B cell (primary cell): ENCODE data around the gene AMPD2. TPM values are rescaled to one million over a fixed set of nuclear protein-coding genes. Genes with fewer than 3 reads are reported as not detected.

ENCODE experiments used
- ATAC-seq: fragments of 200-7000 bp; cut with Tn5 transposase; one replicate; pipeline ENCODE4 v1.10.0; 2021; ENCODE audit warnings: low read depth, mild to moderate bottlenecking, moderate number of reproducible peaks, moderate library complexity
- CTCF ChIA-PET: fragments of 350-600 bp; sonication (Branson Sonifier 250); formaldehyde crosslinking; loops from one replicate; lab custom pipeline; 2021; ENCODE audit warnings: antibody characterized with exemption, inconsistent platforms; lab: Charles Lee
- POLR2A ChIA-PET: fragments of 350-600 bp; sonication (Branson Sonifier 250); formaldehyde crosslinking; loops from one replicate; lab custom pipeline; 2021; ENCODE audit warnings: antibody characterized with exemption; lab: Charles Lee
- DNase-seq: peaks from one replicate; pipeline ENCODE4 v3.0.0; 2013
- H2AFZ ChIP-seq: 2 replicates; pipeline ENCODE4 v1.6.1; 2012; ENCODE audit warnings: mild to moderate bottlenecking, low read depth, low read length; ENCODE audit not compliant: insufficient read depth, poor library complexity, severe bottlenecking
- H3K27ac ChIP-seq, 2 donors: 1 replicate in 1 of 2; 2 replicates in 1 of 2; pipeline ENCODE4 v1.5.1; 2012 to 2013; ENCODE audit warnings: low read length in 2 of 2, mild to moderate bottlenecking in 2 of 2, moderate library complexity in 1 of 2
- H3K27me3 ChIP-seq, 4 experiments: fragments of 200-600 bp in 1 of 4; sonication (generic) in 1 of 4; replicated peaks in 1 of 4; 1 replicate in 2 of 4; 2 replicates in 2 of 4; pipeline versions ENCODE4 v1.6.1 to v1.7.0; 2013 to 2016; ENCODE audit warnings: low read length in 3 of 4, mild to moderate bottlenecking in 2 of 4, mixed read lengths in 1 of 4, moderate library complexity in 1 of 4; ENCODE audit not compliant: insufficient read depth in 4 of 4, control insufficient read depth in 3 of 4; ENCODE audit errors: control extremely low read depth in 1 of 4
- H3K36me3 ChIP-seq, 2 experiments: replicated peaks in 1 of 2; 1 replicate in 1 of 2; 2 replicates in 1 of 2; pipeline versions ENCODE4 v1.6.1 to v1.7.1; 2013; ENCODE audit warnings: low read length in 1 of 2; ENCODE audit not compliant: insufficient read depth in 2 of 2, control insufficient read depth in 1 of 2; ENCODE audit errors: control extremely low read depth in 1 of 2, extremely low read depth in 1 of 2
- H3K4me1 ChIP-seq, 2 donors: fragments of 200-600 bp in 1 of 2; sonication (generic) in 1 of 2; 1 replicate in 1 of 2; 2 replicates in 1 of 2; pipeline versions ENCODE4 v1.5.1 to v1.6.1; 2013 to 2017; ENCODE audit warnings: low read length in 2 of 2; ENCODE audit not compliant: control insufficient read depth in 2 of 2, insufficient read depth in 2 of 2
- H3K4me2 ChIP-seq: replicated peaks from 2 replicates; pipeline ENCODE3; 2012; ENCODE audit warnings: mild to moderate bottlenecking, low read depth, low read length; ENCODE audit not compliant: poor library complexity, severe bottlenecking
- H3K4me3 ChIP-seq, 5 experiments: fragments of 200-600 bp in 1 of 5; sonication (generic) in 1 of 5; 1 replicate in 3 of 5; 2 replicates in 2 of 5; pipeline versions ENCODE4 v1.5.1 to v1.7.0; 2011 to 2016; ENCODE audit warnings: low read length in 4 of 5, mild to moderate bottlenecking in 4 of 5, low read depth in 2 of 5, control low read depth in 1 of 5, moderate library complexity in 1 of 5; ENCODE audit not compliant: insufficient read depth in 1 of 5; ENCODE audit errors: control extremely low read depth in 1 of 5, extremely low read depth in 1 of 5
- H3K79me2 ChIP-seq: fragments of 200-600 bp; sonication (generic); one replicate; pipeline ENCODE4 v1.6.0; 2016; ENCODE audit warnings: low read length; ENCODE audit not compliant: control insufficient read depth, insufficient read depth
- H3K9ac ChIP-seq: fragments of 200-600 bp; sonication (generic); 2 replicates; pipeline ENCODE4 v1.6.1; 2017; ENCODE audit warnings: mild to moderate bottlenecking, low read length, moderate library complexity
- H3K9me3 ChIP-seq, 3 donors: one replicate each; pipeline versions ENCODE4 v1.6.1 to v1.7.1; 2013; ENCODE audit warnings: low read length in 2 of 3; ENCODE audit not compliant: control insufficient read depth in 2 of 3, insufficient read depth in 1 of 3; ENCODE audit errors: control extremely low read depth in 1 of 3
- H4K20me1 ChIP-seq: 2 replicates; pipeline ENCODE4 v1.6.0; 2012; ENCODE audit warnings: mild to moderate bottlenecking, low read length; ENCODE audit not compliant: insufficient read depth, control insufficient read depth, poor library complexity, severe bottlenecking
- H3K27ac Mint-ChIP-seq: one replicate; pipeline ENCODE4 v1.8.0; 2021; ENCODE audit warnings: mixed read lengths
- H3K27me3 Mint-ChIP-seq: one replicate; pipeline ENCODE4 v1.8.0; 2021; ENCODE audit warnings: mixed read lengths
- H3K4me1 Mint-ChIP-seq: one replicate; pipeline ENCODE4 v1.8.0; 2021; ENCODE audit warnings: mixed read lengths
- H3K4me3 Mint-ChIP-seq: one replicate; pipeline ENCODE4 v1.8.0; 2021; ENCODE audit warnings: mixed read lengths
- H3K9me3 Mint-ChIP-seq: one replicate; pipeline ENCODE4 v1.8.0; 2022; ENCODE audit warnings: mixed read lengths; ENCODE audit not compliant: insufficient read depth
- CTCF ChIP-seq: fragments of 200-600 bp; IDR thresholded peaks from one replicate; pipeline ENCODE4 v1.8.0; 2022; ENCODE audit warnings: antibody characterized with exemption, mild to moderate bottlenecking
- EZH2 ChIP-seq: IDR thresholded peaks from 2 replicates; pipeline ENCODE4 v1.6.1; 2012; ENCODE audit warnings: borderline replicate concordance, low read depth, mild to moderate bottlenecking, moderate library complexity, low read length; ENCODE audit not compliant: insufficient read depth, poor library complexity, severe bottlenecking
- WGBS: methylation state at CpG from one replicate; pipeline ENCODE4 v1.1.5; 2013; ENCODE audit warnings: missing lambda C conversion rate; ENCODE audit not compliant: insufficient coverage; 5-methylcytosine and 5-hydroxymethylcytosine counted together
- intact Hi-C: fragments of 100-400 bp; cut with micrococcal nuclease; formaldehyde crosslinking; loops from one replicate; pipeline ENCODE4 v1.10.0; 2022
- polyA plus RNA-seq: library from polyadenylated mRNA; depleted of rRNA; stranded (reverse); fragments of >200 nt; gene quantifications from 2 replicates; pipeline ENCODE4 v1.2.3, GENCODE V29; 2012
- total RNA-seq, 2 donors: library from RNA; stranded (reverse); fragments of 120-200 nt in 1 of 2; gene quantifications; 1 replicate in 1 of 2; 2 replicates in 1 of 2; pipeline versions ENCODE4 v1.2.3 to v1.2.4, GENCODE V29; 2013 to 2022

AMPD2 gene
- total and polyA plus RNA-seq, 2 donors (not counting 1 experiment from before 2014, with no cell fraction given) = 104 to 121 TPM

GRCh38 chr1:109618661-109619575, 719 bp upstream of the AMPD2 start:
- WGBS = 16% methylated on average over 5 of the region's 9 CpGs
- TF ChIP-seq EZH2 = no peak
- TF ChIP-seq CTCF = no peak
- Histone ChIP-seq H3K4me1 (peaks cover 49 to 62% of the 10 kb centered on the region in 2 donors), H3K27ac (peak overlapping the region; percentile 73 to 90), H4K20me1 (peaks cover 7% of the 10 kb centered on the region), H3K36me3 (no peaks in the 10 kb centered on the region), H3K4me3 (peak overlapping the region; percentile 43 to 94 (median 84)), H3K9ac (peak overlapping the region; percentile 93), H3K9me3 (no peaks in the 10 kb centered on the region), H3K27me3 (no peaks in the 10 kb centered on the region), H3K79me2 (peaks cover 42% of the 10 kb centered on the region), H3K4me2 (peak overlapping the region; percentile 100), H2AFZ (peak overlapping the region; percentile 88)
- H3K4me1 Mint-ChIP-seq = peaks cover 59% of the 10 kb centered on the region
- peak overlapping the region; percentile 99 for H3K4me3 Mint-ChIP-seq
- no peak for DNase-seq
- H3K27ac Mint-ChIP-seq = peak overlapping the region; percentile 96
- POLR2A ChIA-PET = interaction anchor here (1.0 to 2.3 kb wide), 2 partner anchors 37 to 70 kb away, joined by 3 to 10 read pairs; partner anchors contain the start of genes GNAI3 and GSTM4
- no peaks in the 10 kb centered on the region for H3K9me3 Mint-ChIP-seq
- no peak for ATAC-seq
- no peaks in the 10 kb centered on the region for H3K27me3 Mint-ChIP-seq
- CTCF ChIA-PET = interaction anchor here (0.8 to 2.7 kb wide), 6 partner anchors 11 to 86 kb away, joined by 3 to 27 read pairs (median 12); partner anchors contain the start of gene GNAI3
- intact Hi-C loops = loop anchor here (1.0 to 5.0 kb wide), 4 partner anchors 71 to 365 kb away; partner anchors contain the start of genes AHCYL1, ATXN7L2, GNAI3 and PSMA5
